Liver (tissue), 9 donors: ENCODE measurements around the gene DDX4. TPM values are rescaled to one million over a fixed set of nuclear protein-coding genes. Genes with fewer than 3 reads are reported as not detected.

ENCODE experiments used
- DNase-seq: peaks from one replicate; pipeline ENCODE4 v3.0.0-alpha.2; 2017; ENCODE audit warnings: low spot score
- H3K27ac ChIP-seq, 2 donors: one replicate each; pipeline ENCODE4 v1.7.0; 2013; ENCODE audit warnings: inconsistent platforms in 2 of 2, low read length in 2 of 2, control low read depth in 1 of 2, low read depth in 1 of 2, mild to moderate bottlenecking in 1 of 2
- H3K27me3 ChIP-seq, 4 donors: one replicate each; pipeline versions ENCODE4 v1.6.1 to v1.7.0; 2013; ENCODE audit warnings: low read length in 3 of 4, inconsistent platforms in 1 of 4, mild to moderate bottlenecking in 1 of 4, moderate library complexity in 1 of 4; ENCODE audit not compliant: control insufficient read depth in 4 of 4, insufficient read depth in 4 of 4
- H3K36me3 ChIP-seq, 4 donors: one replicate each; pipeline versions ENCODE4 v1.6.1 to v1.7.0; 2013; ENCODE audit warnings: low read length in 3 of 4, mild to moderate bottlenecking in 3 of 4, low read depth in 1 of 4, moderate library complexity in 1 of 4; ENCODE audit not compliant: control insufficient read depth in 4 of 4, insufficient read depth in 3 of 4
- H3K4me1 ChIP-seq, 4 donors: one replicate each; pipeline versions ENCODE4 v1.6.1 to v1.7.0; 2013; ENCODE audit warnings: low read length in 3 of 4, mild to moderate bottlenecking in 3 of 4, moderate library complexity in 1 of 4; ENCODE audit not compliant: control insufficient read depth in 4 of 4, insufficient read depth in 4 of 4
- H3K4me3 ChIP-seq, 3 donors: one replicate each; pipeline versions ENCODE4 v1.6.1 to v1.7.0; 2013; ENCODE audit warnings: low read length in 3 of 3, control low read depth in 1 of 3, low read depth in 1 of 3, mild to moderate bottlenecking in 1 of 3
- H3K9ac ChIP-seq, 2 donors: one replicate each; pipeline ENCODE4 v1.7.0; 2013; ENCODE audit warnings: low read length in 2 of 2, mild to moderate bottlenecking in 2 of 2, moderate library complexity in 2 of 2, control low read depth in 1 of 2, low read depth in 1 of 2
- H3K9me3 ChIP-seq, 4 donors: one replicate each; pipeline versions ENCODE4 v1.6.1 to v1.7.0; 2013; ENCODE audit warnings: low read length in 3 of 4; ENCODE audit not compliant: control insufficient read depth in 4 of 4
- CTCF ChIP-seq: fragments of 150-350 bp; IDR thresholded peaks from 2 replicates; pipeline ENCODE4 v1.5.1; 2017; ENCODE audit warnings: improper control_type of control experiment, low read depth, low read length; ENCODE audit not compliant: missing input control
- EGR1 ChIP-seq, 2 donors: IDR thresholded peaks; 2 replicates each; pipeline ENCODE4 v1.6.1; 2016 to 2018; ENCODE audit warnings: antibody characterized with exemption in 2 of 2, low read depth in 2 of 2
- FOXA1 ChIP-seq: IDR thresholded peaks from 2 replicates; pipeline ENCODE4 v1.6.1; 2016; ENCODE audit warnings: antibody characterized with exemption
- FOXA2 ChIP-seq: IDR thresholded peaks from 2 replicates; pipeline ENCODE4 v1.6.1; 2016; ENCODE audit warnings: antibody characterized with exemption
- HNF4A ChIP-seq, 2 donors: conservative IDR thresholded peaks; 2 replicates each; pipeline ENCODE4 v1.6.1; 2016; ENCODE audit warnings: antibody characterized with exemption in 2 of 2, mild to moderate bottlenecking in 2 of 2
- HNF4G ChIP-seq: IDR thresholded peaks from 2 replicates; pipeline ENCODE4 v1.6.1; 2016; ENCODE audit warnings: antibody characterized with exemption
- JUND ChIP-seq, 2 donors: IDR thresholded peaks; 2 replicates each; pipeline ENCODE4 v1.6.1; 2016; ENCODE audit warnings: antibody characterized with exemption in 2 of 2
- MAX ChIP-seq: IDR thresholded peaks from 2 replicates; pipeline ENCODE4 v1.6.1; 2016; ENCODE audit warnings: antibody characterized with exemption
- NR2F2 ChIP-seq: IDR thresholded peaks from 2 replicates; pipeline ENCODE4 v1.6.1; 2016; ENCODE audit warnings: antibody characterized with exemption
- REST ChIP-seq: IDR thresholded peaks from 2 replicates; pipeline ENCODE4 v1.6.1; 2016; ENCODE audit warnings: antibody characterized with exemption, mild to moderate bottlenecking
- RXRA ChIP-seq, 2 donors: IDR thresholded peaks; 2 replicates each; pipeline ENCODE4 v1.6.1; 2017 to 2018; ENCODE audit warnings: antibody characterized with exemption in 2 of 2, mild to moderate bottlenecking in 1 of 2
- SP1 ChIP-seq: IDR thresholded peaks from 2 replicates; pipeline ENCODE4 v1.6.1; 2018; ENCODE audit warnings: antibody characterized with exemption, mild to moderate bottlenecking
- TAF1 ChIP-seq: conservative IDR thresholded peaks from 2 replicates; pipeline ENCODE4 v1.6.1; 2016; ENCODE audit warnings: antibody characterized with exemption, mild to moderate bottlenecking
- YY1 ChIP-seq: IDR thresholded peaks from 2 replicates; pipeline ENCODE4 v1.6.1; 2016; ENCODE audit warnings: antibody characterized with exemption, mild to moderate bottlenecking
- ZBTB33 ChIP-seq: IDR thresholded peaks from 2 replicates; pipeline ENCODE4 v1.6.1; 2016; ENCODE audit warnings: antibody characterized with exemption
- WGBS: extraction: QIAGEN DNeasy Blood & Tissue Kit; methylation state at CpG from one replicate; pipeline ENCODE4 v1.1.7; 2013; 5-methylcytosine and 5-hydroxymethylcytosine counted together
- polyA plus RNA-seq, 2 donors: library from polyadenylated mRNA; stranded (reverse) in 1 of 2; unstranded in 1 of 2; fragments of 200-250 nt in 1 of 2; fragments of >200 nt in 1 of 2; fragmentation: Nextera tagmentation in 1 of 2; extraction: Ambion mirVana in 1 of 2; gene quantifications; one replicate each; pipeline versions ENCODE4 v1.2.1 to v1.2.3, GENCODE V29; 2013 to 2015
- total RNA-seq, 2 donors: library from RNA; depleted of rRNA; stranded (reverse); fragments of >200 nt; gene quantifications; one replicate each; pipeline ENCODE4 v1.2.3, GENCODE V29; 2014
- donor health status: healthy.
- donor health status: healthy.
- donor health status: healthy.
- donor health status: healthy.
- donor health status: healthy.

Gene DDX4
- total and polyA plus RNA-seq, 4 donors, result not detected

- 90% methylated on average over 4 of the region's 4 CpGs for WGBS
- H3K36me3 ChIP-seq, result no peaks in the 10 kb centered on the region
Observed at GRCh38 chr5:55857247-55857640, 119.4 kb downstream of the DDX4 start.

GRCh38 chr5:55858104-55858503 lies 120.2 kb downstream of the DDX4 start:
- no peak for DNase-seq
- Histone ChIP-seq H3K4me1 (no peaks in the 10 kb centered on the region), H3K36me3 (no peaks in the 10 kb centered on the region), H3K4me3 (no peak overlapping the region), H3K27me3 (no peaks in the 10 kb centered on the region), H3K27ac (no peak overlapping the region), H3K9ac (no peak overlapping the region), H3K9me3 (no peaks in the 10 kb centered on the region)
- 88% methylated on average over 2 of the region's 2 CpGs for WGBS
- TF ChIP-seq HNF4G (no peak), RXRA (IDR thresholded peaks at IDR 0.05) (no peak), MAX (no peak), REST (no peak), SP1 (no peak), FOXA2 (no peak), EGR1 (IDR thresholded peaks at IDR 0.05; ENCODE audit: low read depth in 2 of 2) (no peak), TAF1 (no peak), NR2F2 (no peak)

More at GRCh38 chr5:55857247-55857640, 119.4 kb downstream of the DDX4 start:
- no peak overlapping the region for H3K27ac ChIP-seq
- H3K4me3 ChIP-seq, result no peak overlapping the region
- H3K4me1 ChIP-seq, result no peaks in the 10 kb centered on the region
- TF ChIP-seq FOXA2 (no peak), CTCF (no peak), HNF4A (conservative IDR thresholded peaks at IDR 0.05) (no peak)
- no peak for DNase-seq
- H3K9me3 ChIP-seq, result no peaks in the 10 kb centered on the region
- no peak overlapping the region for H3K9ac ChIP-seq
- H3K27me3 ChIP-seq, result no peaks in the 10 kb centered on the region

- Histone ChIP-seq H3K9ac (no peak overlapping the region), H3K4me3 (no peak overlapping the region), H3K4me1 (peaks cover 0 to 6% (median 0%) of the 10 kb centered on the region in 4 donors), H3K36me3 (no peaks in the 10 kb centered on the region), H3K27me3 (no peaks in the 10 kb centered on the region), H3K9me3 (no peaks in the 10 kb centered on the region), H3K27ac (no peak overlapping the region)
- 75% methylated on average over 3 of the region's 3 CpGs for WGBS
- DNase-seq, result no peak
- TF ChIP-seq NR2F2 (no peak), SP1 (no peak), HNF4G (no peak), FOXA1 (no peak), FOXA2 (no peak), ZBTB33 (no peak), EGR1 (IDR thresholded peaks at IDR 0.05; ENCODE audit: low read depth in 2 of 2) (no peak), YY1 (no peak), CTCF (no peak), MAX (no peak), JUND (IDR thresholded peaks at IDR 0.05) (no peak)
Observed at GRCh38 chr5:55860288-55860687, 122.4 kb downstream of the DDX4 start.
